Daoy (cell line): ENCODE measurements around the gene ANK3. TPM values are rescaled to one million over a fixed set of nuclear protein-coding genes. Genes with fewer than 3 reads are reported as not detected.

Experiments used
- DNase-seq: peaks from one replicate; pipeline ENCODE4 v3.0.0-alpha.2; 2015; ENCODE audit warnings: low read depth
- total RNA-seq: library from RNA; depleted of rRNA; stranded (reverse); fragments of >200 nt; shearing (Covaris generic); gene quantifications from 2 replicates; pipeline ENCODE4 v1.2.3, GENCODE V29; 2014

Gene ANK3
- total RNA-seq, 1 experiment from 2014 or later, result 15.9 TPM

- DNase-seq, result peak; percentile 35
Observed at GRCh38 chr10:60414111-60414510, 24.4 kb upstream of the ANK3 start.

- DNase-seq, result no peak
Observed at GRCh38 chr10:60413306-60414012, 23.8 kb upstream of the ANK3 start.

- DNase-seq, result no peak
Observed at GRCh38 chr10:60410970-60411369, 21.3 kb upstream of the ANK3 start.

- DNase-seq, result no peak
Observed at GRCh38 chr10:60409202-60409601, 19.5 kb upstream of the ANK3 start.

- no peak for DNase-seq
Observed at GRCh38 chr10:60406182-60406581, 16.5 kb upstream of the ANK3 start.

- no peak for DNase-seq
Observed at GRCh38 chr10:60405172-60405571, 15.5 kb upstream of the ANK3 start.

- DNase-seq, result no peak
Observed at GRCh38 chr10:60403168-60403873, 13.6 kb upstream of the ANK3 start.

GRCh38 chr10:60400366-60400765, 10.7 kb upstream of the ANK3 start:
- no peak for DNase-seq

GRCh38 chr10:60399328-60399727, 9.7 kb upstream of the ANK3 start:
- DNase-seq, result no peak

- DNase-seq, result no peak
Observed at GRCh38 chr10:60397792-60398191, 8.1 kb upstream of the ANK3 start.

GRCh38 chr10:60396766-60397165, 7.1 kb upstream of the ANK3 start:
- no peak for DNase-seq

GRCh38 chr10:60395711-60396110, 6.0 kb upstream of the ANK3 start:
- no peak for DNase-seq

GRCh38 chr10:60394446-60394845, 4.8 kb upstream of the ANK3 start:
- no peak for DNase-seq

- DNase-seq, result no peak
Observed at GRCh38 chr10:60390224-60390626, 550 bp upstream of the ANK3 start.

GRCh38 chr10:60388709-60389301, 870 bp downstream of the ANK3 start:
- DNase-seq, result no peak

- DNase-seq, result no peak
Observed at GRCh38 chr10:60388116-60388625, 1.5 kb downstream of the ANK3 start.

GRCh38 chr10:60387531-60387930, 2.1 kb downstream of the ANK3 start:
- no peak for DNase-seq

GRCh38 chr10:60385399-60385738, 4.3 kb downstream of the ANK3 start:
- no peak for DNase-seq

- peak; percentile 93 for DNase-seq
Observed at GRCh38 chr10:60384708-60385398, 4.8 kb downstream of the ANK3 start.

- DNase-seq, result no peak
Observed at GRCh38 chr10:60384011-60384410, 5.7 kb downstream of the ANK3 start.

- DNase-seq, result peak; percentile 33
Observed at GRCh38 chr10:60382946-60383681, 6.6 kb downstream of the ANK3 start.

GRCh38 chr10:60380781-60381180, 8.9 kb downstream of the ANK3 start:
- no peak for DNase-seq
